HEK293T (cell line): Measurements from ENCODE around the gene TNRC18.
"Not testable (repeated sequence)": the region's sequence is repeated elsewhere in the genome, so short reads cannot be mapped to it uniquely, and the experiment has no call there.

Experiments
- CTCF ChIA-PET: fragments of 350-600 bp; formaldehyde crosslinking; extraction: SDS; loops from one replicate; lab custom pipeline; 2021; ENCODE audit warnings: antibody characterized with exemption, inconsistent platforms; lab: Yijun Ruan, JAX
- POLR2A ChIA-PET: fragments of 350-600 bp; formaldehyde crosslinking; extraction: SDS; loops from one replicate; lab custom pipeline; 2020; ENCODE audit warnings: antibody characterized with exemption, inconsistent platforms; lab: Yijun Ruan, JAX
- DNase-seq: peaks from one replicate; pipeline ENCODE4 v3.0.0; 2012; ENCODE audit warnings: mixed read lengths; ENCODE audit errors: extremely low spot score
- ARNT ChIP-seq: fragments of 450-650 bp; IDR thresholded peaks from 2 replicates; pipeline ENCODE4 v1.6.1; 2017; ENCODE audit warnings: mild to moderate bottlenecking
- BHLHE40 ChIP-seq: fragments of 450-650 bp; IDR thresholded peaks from 2 replicates; pipeline ENCODE4 v1.6.1; 2016; ENCODE audit warnings: mild to moderate bottlenecking, moderate library complexity, borderline replicate concordance
- CTBP1 ChIP-seq: fragments of 450-650 bp; IDR thresholded peaks from 2 replicates; pipeline ENCODE4 v1.6.1; 2016; ENCODE audit warnings: borderline replicate concordance
- ELF4 ChIP-seq: fragments of 450-650 bp; IDR thresholded peaks from 2 replicates; pipeline ENCODE4 v1.6.1; 2017; ENCODE audit warnings: antibody characterized with exemption
- FOXA1 ChIP-seq: fragments of 450-650 bp; IDR thresholded peaks from 2 replicates; pipeline ENCODE4 v1.6.1; 2016; ENCODE audit warnings: mild to moderate bottlenecking
- FOXK2 ChIP-seq: fragments of 450-650 bp; IDR thresholded peaks from 2 replicates; pipeline ENCODE4 v1.6.1; 2016; ENCODE audit warnings: mild to moderate bottlenecking
- FOXM1 ChIP-seq: fragments of 450-650 bp; IDR thresholded peaks from 2 replicates; pipeline ENCODE4 v1.6.1; 2017; ENCODE audit warnings: mild to moderate bottlenecking, borderline replicate concordance
- HDGF ChIP-seq: fragments of 450-650 bp; IDR thresholded peaks from 2 replicates; pipeline ENCODE4 v1.6.1; 2017; ENCODE audit warnings: antibody characterized with exemption, borderline replicate concordance
- L3MBTL2 ChIP-seq: fragments of 450-650 bp; conservative IDR thresholded peaks from 2 replicates; pipeline ENCODE4 v1.6.1; 2016; ENCODE audit warnings: mild to moderate bottlenecking
- LEF1 ChIP-seq: fragments of 450-650 bp; IDR thresholded peaks from 2 replicates; pipeline ENCODE4 v1.6.1; 2017; ENCODE audit warnings: mild to moderate bottlenecking, borderline replicate concordance
- NFRKB ChIP-seq: fragments of 450-650 bp; IDR thresholded peaks from 2 replicates; pipeline ENCODE4 v1.6.1; 2016; ENCODE audit warnings: mild to moderate bottlenecking, moderate library complexity
- SP1 ChIP-seq: fragments of 450-650 bp; IDR thresholded peaks from 2 replicates; pipeline ENCODE4 v1.6.1; 2017
- SUZ12 ChIP-seq: fragments of 450-650 bp; IDR thresholded peaks from 2 replicates; pipeline ENCODE4 v1.6.1; 2016; ENCODE audit warnings: mild to moderate bottlenecking
- TARDBP ChIP-seq: fragments of 450-650 bp; IDR thresholded peaks from 2 replicates; pipeline ENCODE4 v1.6.1; 2016
- ZNF384 ChIP-seq: fragments of 450-650 bp; IDR thresholded peaks from 2 replicates; pipeline ENCODE4 v1.6.1; 2016
- TF ChIP-seq, protein P1 (sequence below): fragments of 450-650 bp; IDR thresholded peaks from 2 replicates; pipeline ENCODE4 v1.6.1; 2016

Gene TNRC18

DNA sequence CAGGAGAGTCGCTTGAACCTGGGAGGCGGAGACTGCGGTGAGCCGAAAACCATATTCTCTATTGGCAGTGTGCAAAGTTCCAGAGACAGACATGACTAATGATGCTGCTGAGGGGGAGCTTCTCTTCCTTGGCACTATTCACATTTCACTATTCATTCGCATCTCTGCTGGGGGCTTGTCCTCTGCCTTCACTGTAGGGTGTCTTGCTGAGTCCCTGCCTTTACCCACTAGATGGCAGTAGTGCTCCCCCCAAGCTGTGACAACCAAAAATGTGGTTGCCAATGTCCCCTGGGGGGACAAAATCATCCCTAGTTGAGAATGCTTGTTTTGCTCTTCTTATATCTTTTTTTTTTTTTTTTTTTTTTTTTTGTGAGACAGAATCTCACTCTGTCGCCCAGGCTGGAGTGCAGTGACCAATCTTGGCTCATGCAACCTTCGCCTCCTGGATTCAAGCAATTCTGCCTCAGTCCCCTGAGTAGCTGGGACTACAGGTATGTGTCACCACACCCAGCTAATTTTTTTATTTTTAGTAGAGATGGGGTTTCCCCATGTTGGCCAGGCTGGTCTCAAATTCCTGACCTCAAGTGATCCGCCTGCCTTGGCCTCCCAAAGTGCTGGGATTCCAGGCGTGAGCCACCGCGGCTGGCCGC, 57.5 kb downstream of the TNRC18 start:
- ChIA-PET POLR2A (interaction anchor here (0.9 kb wide), 1 partner anchor 60 kb away, joined by 3 read pairs; no protein-coding TSS in a partner anchor), CTCF (interaction anchor here (0.5 to 2.9 kb wide), 10 partner anchors 9 to 118 kb away, joined by 3 to 15 read pairs (median 4); no protein-coding TSS in a partner anchor)
- peak; percentile 33; the same call in 1 of the 2 replicates for TF ChIP-seq ZNF384
- DNase-seq: peak; percentile 82

DNA sequence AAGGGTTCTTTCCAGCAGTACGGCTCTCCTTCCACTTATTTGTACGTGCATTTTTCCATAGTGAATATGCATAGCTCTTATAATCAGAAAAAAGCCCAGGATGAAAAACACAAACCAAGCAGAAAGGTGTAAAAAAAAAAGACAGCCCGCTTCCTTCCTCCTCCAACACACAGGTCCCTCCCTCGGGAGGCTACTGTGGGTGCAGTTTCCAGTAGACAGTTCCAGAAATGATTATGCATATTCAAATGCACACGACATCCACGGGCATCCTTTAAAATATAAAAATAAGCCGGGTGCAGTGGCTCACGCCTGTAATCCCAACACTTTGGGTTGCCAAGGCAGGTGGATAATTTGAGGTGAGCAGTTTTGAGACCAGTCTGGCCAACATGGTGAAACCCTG, 59.9 kb downstream of the TNRC18 start:
- no peak for TF ChIP-seq ELF4
- no peak for TF ChIP-seq ARNT
- TF ChIP-seq FOXM1: no peak
- TF ChIP-seq NFRKB: no peak
- ChIA-PET POLR2A (interaction anchor here (1.1 kb wide), 1 partner anchor 61 kb away, joined by 3 read pairs; no protein-coding TSS in a partner anchor), CTCF (interaction anchor here (0.8 kb wide), 1 partner anchor 10 kb away, joined by 5 read pairs; no protein-coding TSS in a partner anchor)
- DNase-seq: no peak

DNA sequence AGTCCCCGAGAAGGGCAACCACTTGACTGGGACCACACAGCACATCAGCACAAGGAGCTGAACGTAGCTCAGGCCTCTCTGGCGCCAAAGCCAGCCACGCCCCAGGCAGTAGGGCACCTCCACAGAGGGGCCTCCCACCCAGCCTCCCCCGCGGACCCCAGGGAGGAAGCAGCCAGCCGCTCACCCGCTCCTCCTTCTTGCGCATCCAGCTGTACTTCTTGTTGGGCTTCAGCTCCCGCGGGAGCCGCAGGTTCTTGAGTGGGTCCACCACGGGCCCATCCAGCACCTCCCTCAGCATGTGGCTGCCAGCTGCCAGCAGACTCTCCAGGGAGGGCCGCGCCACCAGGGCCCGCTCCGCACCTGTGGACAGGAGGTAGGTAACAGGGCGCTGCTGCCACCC, 61.2 kb downstream of the TNRC18 start:
- TF ChIP-seq FOXM1 (no peak), FOXA1 (no peak), BHLHE40 (no peak), NFRKB (no peak), ZNF384 (no peak), LEF1 (no peak), FOXK2 (no peak), ARNT (no peak), SUZ12 (no peak), HDGF (no peak), CTBP1 (no peak), L3MBTL2 (no peak), SP1 (no peak), ELF4 (no peak), TARDBP (no peak)
- TF ChIP-seq, protein P1, sequence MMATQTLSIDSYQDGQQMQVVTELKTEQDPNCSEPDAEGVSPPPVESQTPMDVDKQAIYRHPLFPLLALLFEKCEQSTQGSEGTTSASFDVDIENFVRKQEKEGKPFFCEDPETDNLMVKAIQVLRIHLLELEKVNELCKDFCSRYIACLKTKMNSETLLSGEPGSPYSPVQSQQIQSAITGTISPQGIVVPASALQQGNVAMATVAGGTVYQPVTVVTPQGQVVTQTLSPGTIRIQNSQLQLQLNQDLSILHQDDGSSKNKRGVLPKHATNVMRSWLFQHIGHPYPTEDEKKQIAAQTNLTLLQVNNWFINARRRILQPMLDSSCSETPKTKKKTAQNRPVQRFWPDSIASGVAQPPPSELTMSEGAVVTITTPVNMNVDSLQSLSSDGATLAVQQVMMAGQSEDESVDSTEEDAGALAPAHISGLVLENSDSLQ: no peak
- no peak for DNase-seq
- POLR2A ChIA-PET: no interaction called here
- CTCF ChIA-PET: no interaction called here

DNA sequence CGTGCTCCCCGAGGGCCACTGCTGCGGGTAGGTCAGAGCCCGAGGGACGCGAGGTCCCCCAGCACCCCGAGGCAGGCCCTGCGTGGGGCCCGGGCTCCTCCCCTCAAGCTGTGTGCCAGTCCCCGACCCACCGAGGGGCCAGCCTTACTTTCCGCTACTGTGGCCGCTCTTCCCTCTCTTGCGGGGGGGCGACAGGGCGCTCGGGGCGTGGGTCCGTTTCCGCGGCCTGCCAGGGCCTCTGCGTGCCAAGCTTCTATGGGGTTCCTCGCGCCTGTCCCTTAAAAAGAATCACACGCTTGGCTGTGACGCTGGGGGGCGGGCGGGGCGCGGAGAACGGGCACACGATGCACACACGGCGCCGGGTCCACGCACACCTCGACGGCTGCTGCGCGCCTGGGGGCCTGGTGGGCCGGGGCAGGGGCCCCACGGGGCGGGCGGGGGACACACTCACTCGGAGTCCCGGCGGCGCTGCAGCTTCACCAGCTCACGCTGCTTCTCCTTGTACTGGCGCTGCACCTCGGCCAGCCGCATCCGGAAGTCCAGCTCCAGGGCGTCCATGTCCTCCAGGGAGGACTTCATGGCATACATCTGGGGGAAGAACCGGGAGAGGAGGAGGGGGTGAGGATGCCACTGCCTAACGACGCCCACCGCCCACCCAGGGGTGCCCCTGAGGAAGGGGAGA, 62.0 kb downstream of the TNRC18 start:
- ChIA-PET POLR2A (no interaction called here), CTCF (no interaction called here)
- no peak for DNase-seq
- TF ChIP-seq FOXM1: no peak
- TF ChIP-seq LEF1: no peak

DNA sequence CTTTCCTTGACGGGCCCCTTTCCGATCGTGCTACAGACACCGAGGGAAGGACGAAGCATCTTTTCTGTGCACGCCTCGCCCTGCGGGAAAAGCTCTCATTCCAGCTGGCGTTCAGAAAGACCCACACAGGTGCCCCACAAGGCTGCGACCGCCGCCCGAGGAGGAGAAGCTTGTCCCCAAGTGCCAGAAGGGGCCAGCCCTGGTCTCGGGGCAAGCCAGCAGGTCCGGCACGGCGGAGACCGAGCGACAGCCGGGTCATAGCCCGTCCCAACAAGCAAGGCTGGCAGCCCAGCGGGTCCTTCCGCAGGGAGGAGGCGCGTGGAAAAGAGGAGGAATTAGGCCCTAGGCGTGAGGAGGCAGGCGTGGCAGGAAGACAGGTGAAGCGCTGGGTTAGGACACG, 62.7 kb downstream of the TNRC18 start:
- CTCF ChIA-PET: no interaction called here

DNA sequence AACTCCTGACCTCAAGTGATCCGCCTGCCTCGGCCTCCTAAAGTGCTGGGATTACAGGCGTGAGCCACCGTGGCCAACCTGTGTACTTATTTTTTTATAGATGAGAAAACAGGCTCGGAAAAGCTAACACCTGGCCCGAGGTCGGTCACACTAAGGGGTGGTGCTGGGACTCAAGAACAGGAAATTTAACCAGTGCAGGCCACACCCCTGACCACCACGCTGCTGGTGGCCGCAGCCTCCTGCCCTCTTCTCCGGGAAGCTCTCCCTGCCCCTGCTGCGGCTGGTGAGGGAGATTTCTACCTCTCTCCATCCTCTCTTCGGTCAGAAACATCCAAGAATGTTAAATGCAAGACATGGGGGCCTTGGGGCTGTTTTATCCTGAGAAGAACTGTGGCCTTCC, 63.2 kb downstream of the TNRC18 start:
- CTCF ChIA-PET: no interaction called here
- no peak for DNase-seq
- POLR2A ChIA-PET: no interaction called here
- TF ChIP-seq TARDBP (no peak), L3MBTL2 (no peak), SUZ12 (no peak), FOXM1 (no peak), ZNF384 (no peak), BHLHE40 (no peak), FOXA1 (no peak), ELF4 (no peak), LEF1 (no peak), SP1 (no peak), ARNT (no peak), CTBP1 (no peak), FOXK2 (no peak), HDGF (no peak), NFRKB (no peak)
- TF ChIP-seq, protein P1: no peak

More for the DNA sequence above, 62.7 kb downstream of the TNRC18 start:
- no peak for DNase-seq
- TF ChIP-seq ELF4: no peak
- no peak for TF ChIP-seq HDGF
- TF ChIP-seq ZNF384: no peak
- no peak for TF ChIP-seq L3MBTL2
- TF ChIP-seq FOXK2: no peak
- no peak for TF ChIP-seq FOXA1
- TF ChIP-seq ARNT: no peak
- TF ChIP-seq FOXM1: no peak
- TF ChIP-seq CTBP1: no peak
- no peak for TF ChIP-seq SP1
- TF ChIP-seq LEF1: no peak
- no peak for TF ChIP-seq SUZ12
- TF ChIP-seq, protein P1: no peak
- no peak for TF ChIP-seq NFRKB
- TF ChIP-seq BHLHE40: no peak
- TF ChIP-seq TARDBP: no peak
- POLR2A ChIA-PET: no interaction called here

DNA sequence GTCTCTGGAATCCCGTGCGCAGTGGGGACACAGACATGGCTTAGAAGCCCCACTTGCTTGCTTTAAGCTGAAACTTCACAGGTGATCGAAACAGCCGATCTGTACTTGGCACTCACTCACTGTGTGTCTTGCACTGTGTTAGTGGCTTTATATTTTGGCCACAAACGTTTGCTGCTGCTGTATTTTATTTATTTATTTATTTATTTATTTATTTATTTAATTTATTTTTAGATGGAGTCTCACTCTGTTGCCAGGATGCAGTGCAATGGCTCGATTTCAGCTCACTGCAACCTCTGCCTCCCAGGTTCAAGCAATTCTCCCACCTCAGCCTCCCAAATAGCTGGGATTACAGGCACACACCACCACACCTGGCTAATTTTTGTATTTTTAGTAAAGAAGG, 63.6 kb downstream of the TNRC18 start:
- CTCF ChIA-PET, DNase-seq, POLR2A ChIA-PET: not testable (repeated sequence)
